ENCODE data around the gene ADAMTSL1. TPM values are rescaled to one million over a fixed set of nuclear protein-coding genes. Genes with fewer than 3 reads are reported as not detected.

ADAMTSL1 gene
- total RNA-seq, 2 experiments from 2014 or later: not detected

- POLR2A ChIA-PET: no interaction called here
- peaks cover 3% of the 10 kb centered on the region for H3K9me3 Mint-ChIP-seq
- intact Hi-C loops (cut with micrococcal nuclease): no loop called here
- no peaks in the 10 kb centered on the region for H3K36me3 Mint-ChIP-seq (ENCODE audit: low read depth)
- no peak for TF ChIP-seq CTCF (IDR thresholded peaks at IDR 0.05)
- DNase-seq (no peak), ATAC-seq (no peak)
- H3K27me3 Mint-ChIP-seq: peaks cover 7% of the 10 kb centered on the region
- H3K27ac Mint-ChIP-seq: no peak overlapping the region
- no peaks in the 10 kb centered on the region for H3K4me1 Mint-ChIP-seq (ENCODE audit: low read depth)
- CTCF ChIA-PET: no interaction called here
- no peak overlapping the region for H3K4me3 Mint-ChIP-seq
Measured at GRCh38 chr9:18796696-18797270, 322.8 kb downstream of the ADAMTSL1 start.

GRCh38 chr9:18798106-18798505, 324.2 kb downstream of the ADAMTSL1 start:
- Mint-ChIP-seq H3K36me3 (ENCODE audit: low read depth) (no peaks in the 10 kb centered on the region), H3K4me3 (no peak overlapping the region), H3K27ac (no peak overlapping the region), H3K4me1 (ENCODE audit: low read depth) (no peaks in the 10 kb centered on the region), H3K9me3 (peaks cover 3% of the 10 kb centered on the region), H3K27me3 (peaks cover 8% of the 10 kb centered on the region)
- DNase-seq: no peak
- ChIA-PET POLR2A (no interaction called here), CTCF (no interaction called here)
- ATAC-seq: no peak
- no peak for TF ChIP-seq CTCF (IDR thresholded peaks at IDR 0.05)
- intact Hi-C loops (cut with micrococcal nuclease): no loop called here

GRCh38 chr9:18798508-18799290, 324.7 kb downstream of the ADAMTSL1 start:
- TF ChIP-seq CTCF (IDR thresholded peaks at IDR 0.05): no peak
- H3K4me3 Mint-ChIP-seq: no peak overlapping the region
- no peaks in the 10 kb centered on the region for H3K36me3 Mint-ChIP-seq (ENCODE audit: low read depth)
- H3K27ac Mint-ChIP-seq: no peak overlapping the region
- DNase-seq (no peak), ATAC-seq (no peak)
- peaks cover 8% of the 10 kb centered on the region for H3K27me3 Mint-ChIP-seq
- peaks cover 3% of the 10 kb centered on the region for H3K9me3 Mint-ChIP-seq
- ChIA-PET CTCF (no interaction called here), POLR2A (no interaction called here)
- no peaks in the 10 kb centered on the region for H3K4me1 Mint-ChIP-seq (ENCODE audit: low read depth)
- intact Hi-C loops (cut with micrococcal nuclease): no loop called here

- ChIA-PET CTCF (interaction anchor here (0.8 to 1.1 kb wide), 2 partner anchors 8 to 229 kb away, joined by 3 read pairs; no protein-coding TSS in a partner anchor), POLR2A (no interaction called here)
- peaks cover 10% of the 10 kb centered on the region for H3K27me3 Mint-ChIP-seq
Measured at GRCh38 chr9:18799428-18799827, 325.5 kb downstream of the ADAMTSL1 start.

More at GRCh38 chr9:18799428-18799827, 325.5 kb downstream of the ADAMTSL1 start:
- Mint-ChIP-seq H3K36me3 (ENCODE audit: low read depth) (no peaks in the 10 kb centered on the region), H3K4me3 (no peak overlapping the region), H3K27ac (no peak overlapping the region), H3K4me1 (ENCODE audit: low read depth) (no peaks in the 10 kb centered on the region), H3K9me3 (peaks cover 3% of the 10 kb centered on the region)
- ATAC-seq: no peak
- TF ChIP-seq CTCF (IDR thresholded peaks at IDR 0.05): no peak
- DNase-seq: no peak
- intact Hi-C loops (cut with micrococcal nuclease): no loop called here
